Parathyroid adenoma (tissue), 2 donors: ENCODE measurements around the gene GARIN1A.

Source experiments
- H2AFZ ChIP-seq: fragments of 300-600 bp; sonication (generic); one replicate; pipeline ENCODE4 v1.7.0; 2017; ENCODE audit warnings: antibody characterized with exemption, mild to moderate bottlenecking
- H3K27ac ChIP-seq: fragments of 300-600 bp; sonication (generic); one replicate; pipeline ENCODE4 v1.7.0; 2017
- H3K27me3 ChIP-seq: fragments of 300-600 bp; sonication (generic); one replicate; pipeline ENCODE4 v1.7.0; 2017; ENCODE audit warnings: low read length; ENCODE audit not compliant: control insufficient read depth, insufficient read depth
- H3K36me3 ChIP-seq: fragments of 300-600 bp; sonication (generic); one replicate; pipeline ENCODE4 v1.7.0; 2017; ENCODE audit warnings: low read length; ENCODE audit not compliant: control insufficient read depth, insufficient read depth
- H3K4me1 ChIP-seq: fragments of 300-600 bp; sonication (generic); one replicate; pipeline ENCODE4 v1.7.0; 2017; ENCODE audit warnings: control low read depth
- H3K4me2 ChIP-seq: fragments of 300-600 bp; sonication (generic); one replicate; pipeline ENCODE4 v1.7.0; 2017; ENCODE audit warnings: low read length
- H3K4me3 ChIP-seq: fragments of 300-600 bp; sonication (generic); one replicate; pipeline ENCODE4 v1.7.0; 2017; ENCODE audit warnings: low read depth, low read length
- H3K79me2 ChIP-seq: fragments of 300-600 bp; sonication (generic); one replicate; pipeline ENCODE4 v1.7.0; 2017; ENCODE audit warnings: control low read depth
- H3K9ac ChIP-seq: fragments of 300-600 bp; sonication (generic); one replicate; pipeline ENCODE4 v1.7.0; 2017; ENCODE audit warnings: mild to moderate bottlenecking
- H3K9me3 ChIP-seq: fragments of 300-600 bp; sonication (generic); one replicate; pipeline ENCODE4 v1.7.0; 2017; ENCODE audit warnings: low read length; ENCODE audit not compliant: control insufficient read depth
- CTCF ChIP-seq: fragments of 300-600 bp; sonication (generic); IDR thresholded peaks from one replicate; pipeline ENCODE4 v1.7.0; 2017; ENCODE audit warnings: antibody characterized with exemption, mild to moderate bottlenecking
- donor health status: primary hyperparathyroidism.

Gene GARIN1A

GRCh38 chr7:128710481-128710880, 38.4 kb downstream of the GARIN1A start:
- TF ChIP-seq CTCF = no peak
- Histone ChIP-seq H3K36me3 (no peaks in the 10 kb centered on the region), H3K4me1 (no peaks in the 10 kb centered on the region), H2AFZ (no peak overlapping the region), H3K9me3 (no peaks in the 10 kb centered on the region), H3K4me2 (no peak overlapping the region), H3K27me3 (no peaks in the 10 kb centered on the region), H3K27ac (no peak overlapping the region), H3K4me3 (no peak overlapping the region), H3K79me2 (no peaks in the 10 kb centered on the region), H3K9ac (no peak overlapping the region)

GRCh38 chr7:128713794-128714193, 41.7 kb downstream of the GARIN1A start:
- no peak overlapping the region for H2AFZ ChIP-seq

DNA sequence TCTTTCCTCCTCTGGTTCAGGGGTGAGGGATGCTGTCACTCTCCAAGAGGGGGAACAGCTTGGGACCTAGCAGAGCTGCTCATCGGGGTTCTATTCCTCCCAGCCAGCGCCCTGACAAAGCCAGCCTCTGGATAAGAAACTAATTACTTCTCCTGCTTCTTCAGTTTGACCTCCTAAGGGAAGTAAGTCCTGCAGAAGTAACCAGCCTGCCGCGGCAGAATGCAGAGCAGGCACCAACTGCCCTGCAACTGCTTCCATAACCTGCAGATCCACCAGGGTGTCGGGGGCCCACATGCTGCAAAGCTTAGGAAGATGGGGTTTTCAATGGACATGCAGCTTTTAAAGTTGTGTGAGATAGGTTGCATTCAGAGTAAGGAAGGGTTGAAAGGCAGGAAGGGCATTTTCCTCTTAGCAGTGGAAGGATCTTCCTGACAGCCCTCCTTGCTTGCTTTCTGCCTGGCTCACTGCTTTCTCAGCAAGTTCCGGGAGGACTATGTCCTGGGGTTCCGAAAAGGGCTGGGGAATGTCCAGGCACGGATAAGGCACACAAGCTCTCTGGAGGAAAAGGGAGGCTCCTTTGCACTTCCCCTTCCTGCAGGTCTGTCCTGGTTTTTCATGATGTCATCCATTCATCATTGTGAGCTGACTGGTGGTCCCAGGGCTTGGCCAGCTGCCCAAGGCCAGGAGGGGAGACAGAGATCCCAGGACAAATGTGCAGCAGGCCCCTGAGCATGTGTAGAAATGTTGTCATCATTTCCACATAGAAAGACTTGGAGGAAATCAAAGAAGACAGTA, 42.8 kb downstream of the GARIN1A start:
- H3K4me2 ChIP-seq = no peak overlapping the region
- no peak overlapping the region for H3K4me3 ChIP-seq
- H3K9me3 ChIP-seq = no peaks in the 10 kb centered on the region
- TF ChIP-seq CTCF = no peak
- H3K27me3 ChIP-seq = no peaks in the 10 kb centered on the region
- H3K36me3 ChIP-seq = no peaks in the 10 kb centered on the region
- H3K79me2 ChIP-seq = no peaks in the 10 kb centered on the region
- H3K9ac ChIP-seq = no peak overlapping the region
- no peak overlapping the region for H2AFZ ChIP-seq
- no peaks in the 10 kb centered on the region for H3K4me1 ChIP-seq
- no peak overlapping the region for H3K27ac ChIP-seq

More at GRCh38 chr7:128713794-128714193, 41.7 kb downstream of the GARIN1A start:
- Histone ChIP-seq H3K27ac (no peak overlapping the region), H3K4me1 (no peaks in the 10 kb centered on the region), H3K4me3 (no peak overlapping the region), H3K36me3 (no peaks in the 10 kb centered on the region), H3K9me3 (no peaks in the 10 kb centered on the region), H3K4me2 (no peak overlapping the region), H3K79me2 (no peaks in the 10 kb centered on the region), H3K27me3 (no peaks in the 10 kb centered on the region), H3K9ac (no peak overlapping the region)
- TF ChIP-seq CTCF = no peak

DNA sequence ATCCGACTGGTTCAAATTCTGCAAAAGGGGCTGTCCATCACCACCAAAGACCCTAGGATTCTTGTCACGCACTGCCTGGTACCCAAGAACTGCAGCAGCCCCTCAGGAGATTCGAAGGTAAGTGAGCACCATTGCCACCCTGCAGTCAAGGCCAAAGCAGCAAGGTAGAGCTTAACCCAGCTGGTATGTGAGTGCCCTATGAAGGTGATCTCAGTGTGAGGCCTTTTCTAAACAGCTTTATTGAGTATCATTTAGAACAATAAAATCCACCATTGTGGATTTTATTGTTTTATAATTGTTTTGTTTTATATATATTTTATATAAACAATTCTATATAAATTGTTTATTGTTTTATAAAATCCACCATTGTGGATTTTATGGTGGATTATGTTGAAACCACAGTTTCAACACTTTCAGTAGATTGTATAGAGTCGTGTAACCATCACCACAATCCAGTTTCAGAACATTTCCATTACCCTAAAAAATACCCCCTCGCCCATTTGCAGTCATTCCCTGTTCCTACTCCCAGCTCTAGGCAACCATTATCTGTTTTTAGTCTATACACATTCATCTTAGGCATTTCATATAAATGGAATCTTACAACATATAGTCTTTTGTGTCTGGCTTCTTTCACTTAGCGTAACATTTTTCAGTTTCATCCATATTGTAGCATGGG, 47.0 kb downstream of the GARIN1A start:
- H3K36me3 ChIP-seq = no peaks in the 10 kb centered on the region
- no peaks in the 10 kb centered on the region for H3K9me3 ChIP-seq
- TF ChIP-seq CTCF = no peak
- H3K27ac ChIP-seq = no peak overlapping the region
- H3K27me3 ChIP-seq = no peaks in the 10 kb centered on the region
- no peak overlapping the region for H2AFZ ChIP-seq
- H3K4me3 ChIP-seq = no peak overlapping the region
- no peaks in the 10 kb centered on the region for H3K79me2 ChIP-seq
- H3K9ac ChIP-seq = no peak overlapping the region
- H3K4me1 ChIP-seq = no peaks in the 10 kb centered on the region
- no peak overlapping the region for H3K4me2 ChIP-seq
